ENCODE results near the gene VSIG10L2.
"Not testable (repeated sequence)": the region's sequence is repeated elsewhere in the genome, so short reads cannot be mapped to it uniquely, and the experiment has no call there.

VSIG10L2 gene

DNA sequence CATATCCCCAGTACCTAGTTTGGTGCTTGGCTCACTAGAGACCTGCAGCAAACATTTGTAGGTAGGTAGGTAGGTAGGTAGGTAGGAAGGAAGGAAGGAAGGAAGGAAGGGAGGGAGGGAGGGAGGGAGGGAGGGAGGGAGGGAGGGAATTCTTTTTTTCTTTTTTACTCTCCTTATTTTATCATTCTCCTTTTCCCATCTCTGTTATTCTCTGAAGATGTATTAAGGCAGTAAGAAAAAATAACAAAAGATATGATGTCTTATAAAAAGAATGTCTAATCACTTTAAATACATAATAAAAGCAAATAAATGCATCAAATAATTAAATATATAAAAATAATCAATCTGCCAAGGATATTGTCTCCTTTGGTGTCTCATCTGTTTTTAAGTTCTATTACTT lies 28.4 kb downstream of the VSIG10L2 start:
- no peak for DNase-seq

- DNase-seq, result no peak
Observed at GRCh38 chr11:125975634-125976033, 29.8 kb downstream of the VSIG10L2 start.

DNA sequence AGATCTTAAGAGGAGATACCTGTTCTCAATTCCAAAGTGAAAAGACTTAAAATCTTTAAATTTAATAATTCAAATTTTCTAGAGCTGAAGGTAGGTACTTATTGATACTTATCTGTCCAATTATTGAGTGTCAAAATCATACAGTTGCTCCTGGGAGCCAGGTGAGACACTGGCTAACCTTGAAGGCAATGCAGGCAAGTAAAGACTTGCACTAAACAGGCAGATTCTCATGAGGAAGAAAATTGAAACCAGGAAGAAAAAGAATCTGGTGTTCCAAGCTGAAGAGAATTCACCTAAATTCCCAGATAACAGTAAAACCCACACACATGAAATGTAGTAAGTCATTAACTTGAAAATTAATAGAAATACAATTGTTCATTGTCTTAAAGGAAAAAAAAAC lies 30.3 kb downstream of the VSIG10L2 start:
- DNase-seq, result no peak

GRCh38 chr11:125977333-125977732 lies 31.5 kb downstream of the VSIG10L2 start:
- DNase-seq, result no peak

GRCh38 chr11:125978181-125978716 lies 32.4 kb downstream of the VSIG10L2 start:
- no peak for DNase-seq

GRCh38 chr11:125978778-125979407 lies 33.0 kb downstream of the VSIG10L2 start:
- no peak for DNase-seq

GRCh38 chr11:125979511-125979910 lies 33.7 kb downstream of the VSIG10L2 start:
- no peak for DNase-seq

- DNase-seq, result no peak
Observed at GRCh38 chr11:125980436-125980835, 34.6 kb downstream of the VSIG10L2 start.

- no peak for DNase-seq
Observed at GRCh38 chr11:125982348-125982730, 36.5 kb downstream of the VSIG10L2 start.

DNA sequence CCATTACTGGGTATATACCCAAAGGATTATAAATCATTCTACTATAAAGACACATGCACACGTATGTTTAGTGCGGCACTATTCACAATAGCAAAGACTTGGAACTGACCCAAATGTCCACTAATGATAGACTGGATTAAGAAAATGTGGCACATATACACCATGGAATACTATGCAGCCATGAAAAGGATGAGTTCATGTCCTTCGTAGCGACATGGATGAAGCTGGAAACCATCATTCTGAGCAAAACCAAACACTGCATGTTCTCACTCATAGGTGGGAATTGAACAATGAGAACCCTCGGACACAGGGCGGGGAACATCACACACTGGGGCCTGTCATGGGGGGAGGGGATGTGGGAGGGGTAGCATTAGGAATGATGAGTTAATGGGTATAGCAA lies 40.1 kb downstream of the VSIG10L2 start:
- DNase-seq, result not testable (repeated sequence)

DNA sequence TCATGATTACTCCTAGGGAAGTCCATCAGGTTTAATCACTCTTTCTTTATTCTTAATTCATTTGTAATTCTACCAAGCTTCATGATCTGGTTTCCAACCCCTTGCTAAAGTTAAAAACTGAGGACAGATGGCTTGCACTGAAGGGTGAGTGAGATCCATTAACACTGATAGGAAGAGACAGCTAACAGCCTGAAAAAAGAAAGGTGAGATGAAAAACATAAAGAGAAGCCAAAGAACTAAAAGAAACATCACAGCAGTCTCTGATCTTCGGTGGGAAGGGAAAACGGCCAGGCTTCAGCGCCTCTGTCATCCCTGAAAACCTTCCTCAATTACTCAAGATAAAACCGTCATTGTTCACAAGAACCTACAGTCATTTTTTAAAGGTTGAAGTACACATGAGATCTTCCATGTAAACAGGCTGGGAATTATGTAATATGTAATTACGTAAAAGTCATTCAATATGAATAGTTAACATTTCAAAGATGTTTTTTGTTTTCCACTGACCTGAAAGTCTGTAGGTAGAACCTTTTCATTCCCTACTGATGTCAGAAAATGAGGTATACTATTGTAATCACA lies 41.3 kb downstream of the VSIG10L2 start:
- no peak for DNase-seq

GRCh38 chr11:125990244-125990643 lies 44.4 kb downstream of the VSIG10L2 start:
- DNase-seq, result no peak

DNA sequence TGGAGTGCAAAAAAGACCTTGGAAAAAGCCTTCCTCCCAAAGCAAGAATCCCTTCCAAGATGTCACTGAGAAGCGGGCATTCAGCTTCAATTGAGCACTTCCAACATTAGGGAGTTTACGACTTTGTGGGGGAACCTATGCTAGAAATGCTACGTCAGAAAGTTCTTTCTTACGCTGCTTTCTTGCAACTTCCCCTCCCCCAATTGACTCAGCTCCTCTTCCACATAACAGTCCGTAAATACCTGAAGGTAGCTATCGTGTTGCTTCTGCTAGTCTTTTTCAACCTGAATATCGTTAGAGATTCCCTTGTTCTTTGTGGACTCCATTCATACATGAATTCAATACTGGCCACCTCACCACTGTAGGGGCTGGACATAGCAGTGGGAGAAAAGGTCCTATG lies 47.0 kb downstream of the VSIG10L2 start:
- DNase-seq, result no peak

- DNase-seq, result no peak
Observed at GRCh38 chr11:125994509-125994908, 48.7 kb downstream of the VSIG10L2 start.

DNA sequence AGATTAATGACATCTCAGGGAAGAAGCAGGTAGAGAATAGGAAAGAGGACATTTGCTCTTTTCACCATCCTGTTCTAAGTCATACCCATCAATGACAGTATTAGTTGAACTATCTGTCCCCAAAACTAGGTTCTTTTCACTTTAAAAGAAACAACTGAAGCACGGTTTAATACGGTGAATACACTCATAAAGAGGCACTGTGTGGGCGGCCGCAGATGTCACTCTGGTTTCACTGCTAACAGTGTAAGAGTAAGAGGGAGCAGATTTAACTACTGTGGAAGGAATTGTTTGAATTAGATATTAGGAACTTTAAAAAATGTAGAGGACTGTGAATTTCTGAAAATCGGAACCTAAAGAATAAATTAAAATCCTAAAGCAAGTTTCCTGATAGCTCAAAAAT lies 49.5 kb downstream of the VSIG10L2 start:
- peak; percentile 50 for DNase-seq

GRCh38 chr11:125998267-125998666 lies 52.4 kb downstream of the VSIG10L2 start:
- no peak for DNase-seq

DNA sequence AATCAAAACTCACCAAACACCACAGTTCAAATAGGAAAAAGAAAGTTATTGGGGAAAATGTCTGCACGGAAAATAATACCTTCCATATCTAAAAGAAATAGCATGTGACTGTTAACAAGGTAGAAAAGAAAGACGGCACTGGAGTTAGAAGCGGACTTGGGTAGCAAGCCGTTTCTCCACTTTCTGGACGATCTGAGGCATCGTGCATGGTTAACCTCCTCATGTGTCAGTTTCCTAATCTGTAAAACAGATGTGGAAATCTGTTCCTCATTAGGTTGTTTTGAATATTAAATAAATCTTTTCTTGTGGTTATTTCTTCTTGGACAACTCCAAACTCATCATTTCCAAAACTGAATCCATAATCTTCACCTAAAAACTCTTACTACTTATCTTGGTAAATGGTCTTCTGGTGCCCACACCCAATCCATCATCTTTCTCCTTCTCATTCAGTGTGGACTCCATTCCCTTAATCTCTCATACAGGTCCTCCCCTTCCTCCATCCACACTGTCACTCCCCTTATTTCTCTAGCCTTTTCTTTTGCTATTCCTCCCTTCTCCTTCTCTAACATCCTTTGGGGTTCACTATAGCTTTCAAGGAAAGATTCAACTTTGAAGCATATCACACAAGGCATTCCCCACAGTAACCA lies 53.5 kb downstream of the VSIG10L2 start:
- DNase-seq, result no peak

GRCh38 chr11:126002181-126002580 lies 56.3 kb downstream of the VSIG10L2 start:
- no peak for DNase-seq

All from stimulated activated CD4-positive, alpha-beta T cell treated with anti-CD3 and anti-CD28 coated beads, Interleukin-4, amount 100 ng/mL, for 1 hour (primary cell).